HG03469 (cell line): ENCODE data around the gene MYH9.

Experiments
- ATAC-seq: cut with Tn5 transposase; IDR thresholded peaks from one replicate; pipeline ENCODE4 v1.9.1; 2021; ENCODE audit warnings: mild to moderate bottlenecking, moderate library complexity, moderate number of reproducible peaks; ENCODE audit not compliant: unreplicated experiment

MYH9 gene

GRCh38 chr22:36351921-36352802 is 35.6 kb downstream of the MYH9 start:
- no peak for ATAC-seq

GRCh38 chr22:36350751-36351594 is 36.8 kb downstream of the MYH9 start:
- ATAC-seq = no peak

GRCh38 chr22:36349726-36350125 is 38.0 kb downstream of the MYH9 start:
- ATAC-seq = no peak

- no peak for ATAC-seq
These were observed 39.0 kb downstream of the MYH9 start for GRCh38 chr22:36348760-36349159.

GRCh38 chr22:36347094-36347493 is 40.7 kb downstream of the MYH9 start:
- ATAC-seq = no peak

- no peak for ATAC-seq
These were observed 43.5 kb downstream of the MYH9 start for GRCh38 chr22:36344106-36344827.

- no peak for ATAC-seq
These were observed 44.1 kb downstream of the MYH9 start for GRCh38 chr22:36343720-36344105.

- no peak for ATAC-seq
These were observed 44.6 kb downstream of the MYH9 start for GRCh38 chr22:36343070-36343719.

- no peak for ATAC-seq
These were observed 46.1 kb downstream of the MYH9 start for GRCh38 chr22:36341640-36342041.

- ATAC-seq = no peak
These were observed 47.1 kb downstream of the MYH9 start for GRCh38 chr22:36340621-36341020.

- ATAC-seq = no peak
These were observed 48.3 kb downstream of the MYH9 start for GRCh38 chr22:36339171-36340065.

GRCh38 chr22:36337365-36338130 is 50.2 kb downstream of the MYH9 start:
- ATAC-seq = no peak

- ATAC-seq = no peak
These were observed 51.3 kb downstream of the MYH9 start for GRCh38 chr22:36336246-36337182.

GRCh38 chr22:36335621-36336020 is 52.1 kb downstream of the MYH9 start:
- ATAC-seq = no peak

- ATAC-seq = no peak
These were observed 52.8 kb downstream of the MYH9 start for GRCh38 chr22:36334821-36335603.

- ATAC-seq = no peak
These were observed 53.5 kb downstream of the MYH9 start for GRCh38 chr22:36334081-36334820.
